H1 (cell line): Measurements from ENCODE around the gene RPL39L.
"Not testable (repeated sequence)": the region's sequence is repeated elsewhere in the genome, so short reads cannot be mapped to it uniquely, and the experiment has no call there.

Experiments
- BCL11A ChIP-seq, 2 experiments: IDR thresholded peaks; one replicate each; pipeline ENCODE4 v1.6.1; 2011; ENCODE audit warnings: low read depth in 2 of 2, low read length in 2 of 2, mild to moderate bottlenecking in 2 of 2
- CBX5 ChIP-seq: fragments of 300-800, 300-1000 bp; sonication (generic); IDR thresholded peaks from 2 replicates; pipeline ENCODE4 v1.7.1; 2016; ENCODE audit warnings: antibody characterized with exemption, low read length, low read depth
- CBX8 ChIP-seq: fragments of 300-800, 300-1000 bp; sonication (generic); IDR thresholded peaks from 2 replicates; pipeline ENCODE4 v1.7.1; 2016; ENCODE audit warnings: low read depth, low read length, borderline replicate concordance
- CEBPB ChIP-seq: IDR thresholded peaks from 2 replicates; pipeline ENCODE4 v1.6.1; 2012; ENCODE audit warnings: low read depth, low read length
- E2F6 ChIP-seq: IDR thresholded peaks from 2 replicates; pipeline ENCODE4 v1.6.1; 2012; ENCODE audit warnings: inconsistent platforms
- KDM1A ChIP-seq: fragments of 200-600, 300-600 bp; sonication (generic); IDR thresholded peaks from 2 replicates; pipeline ENCODE4 v1.7.1; 2016; ENCODE audit warnings: mild to moderate bottlenecking, low read length, borderline replicate concordance
- POLR2A ChIP-seq, 2 experiments: IDR thresholded peaks; 1 replicate in 1 of 2; 2 replicates in 1 of 2; pipeline ENCODE4 v1.6.1; 2011; ENCODE audit warnings: low read depth in 2 of 2, low read length in 2 of 2, mild to moderate bottlenecking in 2 of 2; ENCODE audit errors: control extremely low read depth in 1 of 2
- POLR2AphosphoS5 ChIP-seq: IDR thresholded peaks from 2 replicates; pipeline ENCODE4 v1.6.1; 2011; ENCODE audit warnings: low read depth, low read length
- SP2 ChIP-seq: IDR thresholded peaks from 2 replicates; pipeline ENCODE4 v1.6.1; 2012; ENCODE audit warnings: mild to moderate bottlenecking, low read length, inconsistent platforms
- ZNF274 ChIP-seq: IDR thresholded peaks from 2 replicates; pipeline ENCODE4 v1.7.0; 2012; ENCODE audit warnings: low read length, borderline replicate concordance; ENCODE audit errors: extremely low read depth
- TF ChIP-seq, protein P1 (sequence below): IDR thresholded peaks from 2 replicates; pipeline ENCODE4 v1.6.1; 2011; ENCODE audit warnings: low read length, improper control_type of control experiment
- TF ChIP-seq, protein P2 (sequence below), 3 experiments: IDR thresholded peaks; 1 replicate in 2 of 3; 2 replicates in 1 of 3; pipeline versions ENCODE4 v1.5.1 to v1.6.1; 2011; ENCODE audit warnings: low read length in 3 of 3, mild to moderate bottlenecking in 3 of 3, inconsistent platforms in 2 of 3, low read depth in 1 of 3, moderate library complexity in 1 of 3; ENCODE audit not compliant: insufficient read depth in 1 of 3; ENCODE audit errors: control extremely low read depth in 1 of 3
- TF ChIP-seq, protein P3 (sequence below): IDR thresholded peaks from 2 replicates; pipeline ENCODE4 v1.6.1; 2012; ENCODE audit warnings: inconsistent platforms

DNA sequence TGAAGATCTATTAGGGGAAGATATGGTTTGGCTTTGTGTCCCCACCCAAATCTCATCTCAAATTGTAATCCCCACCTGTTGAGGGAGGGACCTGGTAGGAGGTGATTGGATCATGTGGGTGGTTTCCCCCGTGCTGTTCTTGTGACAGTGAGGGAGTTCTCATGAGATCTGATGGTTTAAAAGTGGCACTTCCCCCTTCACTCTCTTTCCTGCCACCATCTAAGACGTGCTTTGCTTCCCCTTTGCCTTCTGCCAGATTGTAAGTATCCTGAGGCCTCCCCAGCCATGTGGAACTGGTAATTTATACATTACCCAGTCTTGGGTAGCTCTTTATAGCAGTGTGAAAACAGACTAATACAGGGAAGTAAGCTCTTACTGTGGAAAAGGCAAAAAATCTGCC is 6.1 kb downstream of the RPL39L start:
- not testable (repeated sequence) for TF ChIP-seq CBX5; KDM1A; POLR2AphosphoS5; POLR2A (IDR thresholded peaks at IDR 0.05; ENCODE audit: control extremely low read depth in 1 of 2, low read depth in 2 of 2, low read length in 2 of 2); CBX8; SP2; CEBPB; ZNF274; BCL11A (IDR thresholded peaks at IDR 0.05; ENCODE audit: low read depth in 2 of 2, low read length in 2 of 2); E2F6
- TF ChIP-seq, protein P1, sequence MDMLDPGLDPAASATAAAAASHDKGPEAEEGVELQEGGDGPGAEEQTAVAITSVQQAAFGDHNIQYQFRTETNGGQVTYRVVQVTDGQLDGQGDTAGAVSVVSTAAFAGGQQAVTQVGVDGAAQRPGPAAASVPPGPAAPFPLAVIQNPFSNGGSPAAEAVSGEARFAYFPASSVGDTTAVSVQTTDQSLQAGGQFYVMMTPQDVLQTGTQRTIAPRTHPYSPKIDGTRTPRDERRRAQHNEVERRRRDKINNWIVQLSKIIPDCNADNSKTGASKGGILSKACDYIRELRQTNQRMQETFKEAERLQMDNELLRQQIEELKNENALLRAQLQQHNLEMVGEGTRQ = not testable (repeated sequence)
- TF ChIP-seq, protein P2, sequence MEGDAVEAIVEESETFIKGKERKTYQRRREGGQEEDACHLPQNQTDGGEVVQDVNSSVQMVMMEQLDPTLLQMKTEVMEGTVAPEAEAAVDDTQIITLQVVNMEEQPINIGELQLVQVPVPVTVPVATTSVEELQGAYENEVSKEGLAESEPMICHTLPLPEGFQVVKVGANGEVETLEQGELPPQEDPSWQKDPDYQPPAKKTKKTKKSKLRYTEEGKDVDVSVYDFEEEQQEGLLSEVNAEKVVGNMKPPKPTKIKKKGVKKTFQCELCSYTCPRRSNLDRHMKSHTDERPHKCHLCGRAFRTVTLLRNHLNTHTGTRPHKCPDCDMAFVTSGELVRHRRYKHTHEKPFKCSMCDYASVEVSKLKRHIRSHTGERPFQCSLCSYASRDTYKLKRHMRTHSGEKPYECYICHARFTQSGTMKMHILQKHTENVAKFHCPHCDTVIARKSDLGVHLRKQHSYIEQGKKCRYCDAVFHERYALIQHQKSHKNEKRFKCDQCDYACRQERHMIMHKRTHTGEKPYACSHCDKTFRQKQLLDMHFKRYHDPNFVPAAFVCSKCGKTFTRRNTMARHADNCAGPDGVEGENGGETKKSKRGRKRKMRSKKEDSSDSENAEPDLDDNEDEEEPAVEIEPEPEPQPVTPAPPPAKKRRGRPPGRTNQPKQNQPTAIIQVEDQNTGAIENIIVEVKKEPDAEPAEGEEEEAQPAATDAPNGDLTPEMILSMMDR (IDR thresholded peaks at IDR 0.05; ENCODE audit: control extremely low read depth in 1 of 3, insufficient read depth in 1 of 3, low read depth in 1 of 3, low read length in 3 of 3) = not testable (repeated sequence)
- TF ChIP-seq, protein P3, sequence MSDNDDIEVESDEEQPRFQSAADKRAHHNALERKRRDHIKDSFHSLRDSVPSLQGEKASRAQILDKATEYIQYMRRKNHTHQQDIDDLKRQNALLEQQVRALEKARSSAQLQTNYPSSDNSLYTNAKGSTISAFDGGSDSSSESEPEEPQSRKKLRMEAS = not testable (repeated sequence)
